Spleen (tissue), 7 donors: ENCODE data around the gene FRK.

Experiments
- CTCF ChIP-seq, 11 experiments: fragments of 200-600 bp in 7 of 11; fragments of 450-650 bp in 4 of 11; sonication (generic) in 4 of 11; IDR thresholded peaks in 8 of 11; conservative IDR thresholded peaks in 3 of 11; 1 replicate in 7 of 11; 2 replicates in 4 of 11; pipeline versions ENCODE4 v1.4.0 to v1.8.0; 2016 to 2021; ENCODE audit warnings: antibody characterized with exemption in 11 of 11, inconsistent platforms in 4 of 11, mild to moderate bottlenecking in 1 of 11
- POLR2A ChIP-seq, 3 donors: fragments of 450-650 bp; IDR thresholded peaks; one replicate each; pipeline ENCODE4 v1.5.1; 2017; ENCODE audit warnings: antibody characterized with exemption in 3 of 3, mild to moderate bottlenecking in 1 of 3
- donor health status: DM: no; HTN: no; CAD: no; lungs with moderate emphysema.
- donor health status: DM: no; HTN: no; CAD: no.
- donor health status: DM: no; HTN: no; CAD: no.

DNA sequence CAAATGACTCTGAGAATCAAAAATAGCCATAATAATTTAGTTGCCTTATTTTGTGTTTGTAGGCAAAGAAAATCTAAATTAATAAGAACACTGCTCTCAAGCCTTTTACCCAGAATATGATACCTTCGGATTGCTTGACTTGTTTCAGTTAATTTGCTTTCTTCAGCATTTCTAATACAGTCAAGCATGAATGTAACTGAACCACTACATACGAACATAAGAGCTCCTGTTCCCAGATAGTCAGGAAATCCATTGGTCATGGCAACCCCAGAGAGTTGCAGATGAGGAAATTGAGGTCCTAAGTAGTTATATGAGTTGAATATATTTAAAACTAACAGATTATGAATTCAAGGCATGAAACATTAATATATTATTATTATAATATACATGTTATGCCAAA is 2.9 kb downstream of the FRK start:
- TF ChIP-seq POLR2A (IDR thresholded peaks at IDR 0.05): no peak
- no peak for TF ChIP-seq CTCF (IDR thresholded peaks at IDR 0.05 in 8 of 11, conservative IDR thresholded peaks at IDR 0.05 in 3 of 11)
